BLaER1 (cell line): ENCODE data around the gene P4HTM.
"Not testable (repeated sequence)": the region's sequence is repeated elsewhere in the genome, so short reads cannot be mapped to it uniquely, and the experiment has no call there.

Experiments
- H3K27ac ChIP-seq: shearing (Covaris generic); formaldehyde crosslinking; 2 replicates; pipeline ENCODE4 v1.8.1; 2022
- H3K27me3 ChIP-seq: shearing (Covaris generic); formaldehyde crosslinking; 2 replicates; pipeline ENCODE4 v1.8.1; 2022
- H3K36me3 ChIP-seq: shearing (Covaris generic); formaldehyde crosslinking; 2 replicates; pipeline ENCODE4 v1.8.1; 2022
- H3K4me1 ChIP-seq: shearing (Covaris generic); formaldehyde crosslinking; 2 replicates; pipeline ENCODE4 v1.8.1; 2022
- H3K4me2 ChIP-seq: shearing (Covaris generic); formaldehyde crosslinking; 2 replicates; pipeline ENCODE4 v1.8.1; 2022
- H3K4me3 ChIP-seq: shearing (Covaris generic); formaldehyde crosslinking; 2 replicates; pipeline ENCODE4 v1.8.1; 2022
- H3K9ac ChIP-seq: shearing (Covaris generic); formaldehyde crosslinking; 2 replicates; pipeline ENCODE4 v1.8.1; 2022
- H3K9me3 ChIP-seq: shearing (Covaris generic); formaldehyde crosslinking; 2 replicates; pipeline ENCODE4 v1.8.1; 2022
- H4K20me1 ChIP-seq: shearing (Covaris generic); formaldehyde crosslinking; 2 replicates; pipeline ENCODE4 v1.8.1; 2022
- Cebpa-rat ChIP-seq: shearing (Covaris generic); IDR thresholded peaks from 2 replicates; pipeline ENCODE4 v1.8.1; 2022

P4HTM gene

DNA sequence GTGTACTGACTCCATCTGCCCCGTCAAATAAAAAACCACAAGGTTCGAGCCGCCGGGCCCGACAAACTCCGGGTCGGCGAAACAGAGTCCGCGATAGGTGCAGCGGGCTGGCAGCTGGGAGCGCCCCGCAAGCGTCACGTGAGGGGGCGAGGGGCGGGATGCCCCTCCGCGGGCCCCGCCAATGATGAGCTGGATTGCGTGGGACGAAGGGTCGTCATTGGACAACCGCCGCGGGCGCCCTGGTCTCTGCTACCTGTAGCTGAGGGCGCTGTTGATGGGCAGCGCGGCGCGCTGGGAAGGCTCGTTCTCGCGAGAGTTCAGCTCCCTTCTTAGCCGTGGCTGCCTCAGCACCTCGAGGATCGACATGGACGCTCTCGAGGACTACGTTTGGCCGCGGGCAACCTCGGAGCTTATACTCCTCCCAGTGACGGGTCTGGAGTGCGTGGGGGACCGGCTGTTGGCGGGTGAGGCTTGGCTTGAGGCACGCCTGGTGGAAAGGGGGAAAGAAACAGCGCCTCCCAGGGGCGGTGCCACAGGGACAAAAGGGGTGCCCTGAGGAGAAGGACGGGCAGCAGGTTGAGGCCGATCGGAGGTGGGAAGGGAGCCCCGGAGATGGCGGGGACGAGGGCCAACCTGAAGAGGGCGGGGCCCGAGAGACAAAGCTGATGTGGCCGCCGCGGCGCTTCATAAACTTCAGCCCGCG lies 17.2 kb downstream of the P4HTM start, which contains the start of gene WDR6:
TSS of gene WDR6 (plus strand) at position 324 of the 703 bp plus-strand sequence. CDS start at position 365, 41 bp downstream.
- peaks cover 32% of the 10 kb centered on the region for H3K4me1 ChIP-seq
- H3K9me3 ChIP-seq = no peaks in the 10 kb centered on the region
- H3K36me3 ChIP-seq = peaks cover 42% of the 10 kb centered on the region
- H4K20me1 ChIP-seq = peaks cover 44% of the 10 kb centered on the region
- H3K4me3 ChIP-seq = peak within 1 kb of the TSS; percentile 87
- TF ChIP-seq Cebpa-rat = no peak
- peak within 1 kb of the TSS; percentile 97 for H3K4me2 ChIP-seq
- peak within 1 kb of the TSS; percentile 98 for H3K9ac ChIP-seq
- H3K27ac ChIP-seq = peak within 1 kb of the TSS; percentile 99
- no peaks in the 10 kb centered on the region for H3K27me3 ChIP-seq

DNA sequence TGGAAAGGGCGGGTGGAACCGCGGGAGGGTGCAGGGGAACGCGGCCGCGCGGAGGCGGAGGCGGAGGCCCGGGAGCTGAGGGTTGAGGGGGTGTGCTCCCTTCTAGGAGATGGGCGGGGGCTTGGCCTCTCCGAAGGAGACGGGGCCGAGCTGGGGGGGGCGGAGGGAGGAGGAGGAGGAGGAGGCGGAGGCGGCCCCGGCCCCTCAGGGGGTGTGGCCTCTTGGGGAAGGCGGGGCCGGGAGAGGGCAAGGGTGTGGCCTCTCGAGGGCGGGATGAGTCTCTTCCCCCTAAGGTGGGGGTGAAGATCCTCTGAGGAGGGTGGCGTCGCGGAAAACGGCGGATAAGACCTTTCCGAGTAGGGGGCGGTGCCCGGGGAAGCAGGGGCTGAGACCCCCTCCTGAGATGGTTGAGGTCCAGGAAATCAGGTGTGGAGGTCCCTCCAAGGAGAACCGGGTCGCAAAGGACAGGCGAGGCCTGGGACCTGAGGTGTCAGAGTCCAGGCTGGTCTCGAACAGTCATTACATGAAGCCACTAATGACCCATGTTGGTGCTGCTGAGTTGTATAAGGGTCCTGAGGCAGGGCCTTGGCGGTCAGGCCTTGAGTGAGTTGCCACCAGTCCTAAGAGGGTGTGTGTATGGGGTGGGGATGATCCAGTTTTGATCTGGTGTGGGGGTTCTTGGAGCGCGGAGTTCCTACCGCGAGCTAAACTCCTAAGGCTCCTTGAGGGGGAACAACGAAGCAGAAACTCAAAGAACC lies 17.9 kb downstream of the P4HTM start:
- Histone ChIP-seq H3K4me2 (peak overlapping the region; percentile 97), H4K20me1 (peaks cover 51% of the 10 kb centered on the region), H3K27ac (peak overlapping the region; percentile 99)

DNA sequence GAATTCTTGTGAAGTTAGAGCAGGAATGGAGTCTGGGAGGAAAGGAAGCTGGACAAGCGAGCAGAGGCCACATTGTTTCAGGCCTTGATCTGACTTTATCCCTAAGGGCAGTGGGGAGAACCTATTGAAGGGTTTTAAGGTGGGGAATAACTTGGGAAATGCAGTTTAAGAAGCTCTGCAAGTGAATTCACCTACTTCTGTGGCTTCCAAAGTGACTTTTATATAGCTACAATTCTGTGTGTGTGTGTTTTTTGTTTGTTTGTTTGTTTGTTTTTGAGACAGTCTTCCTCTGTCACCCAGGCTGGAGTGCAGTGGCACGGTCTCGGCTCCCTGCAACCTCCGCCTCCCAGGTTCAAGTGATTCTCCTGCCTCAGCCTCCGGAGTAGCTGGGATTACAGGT lies 18.6 kb downstream of the P4HTM start:
- Histone ChIP-seq H3K4me2 (peak overlapping the region; percentile 97), H3K4me3 (peak overlapping the region; percentile 87), H4K20me1 (peaks cover 58% of the 10 kb centered on the region), H3K9ac (peak overlapping the region; percentile 98), H3K27ac (0 out of 2 replicates have a peak overlapping the region, but pooled peaks have one; percentile 99), H3K4me1 (peaks cover 44% of the 10 kb centered on the region), H3K36me3 (peaks cover 51% of the 10 kb centered on the region)
- not testable (repeated sequence) for H3K27me3 ChIP-seq, H3K9me3 ChIP-seq

More for the DNA sequence above, 17.9 kb downstream of the P4HTM start:
- peak overlapping the region; percentile 98 for H3K9ac ChIP-seq
- no peaks in the 10 kb centered on the region for H3K9me3 ChIP-seq
- peaks cover 44% of the 10 kb centered on the region for H3K36me3 ChIP-seq
- TF ChIP-seq Cebpa-rat = no peak
- peaks cover 37% of the 10 kb centered on the region for H3K4me1 ChIP-seq
- peak overlapping the region; percentile 87 for H3K4me3 ChIP-seq
- no peaks in the 10 kb centered on the region for H3K27me3 ChIP-seq

DNA sequence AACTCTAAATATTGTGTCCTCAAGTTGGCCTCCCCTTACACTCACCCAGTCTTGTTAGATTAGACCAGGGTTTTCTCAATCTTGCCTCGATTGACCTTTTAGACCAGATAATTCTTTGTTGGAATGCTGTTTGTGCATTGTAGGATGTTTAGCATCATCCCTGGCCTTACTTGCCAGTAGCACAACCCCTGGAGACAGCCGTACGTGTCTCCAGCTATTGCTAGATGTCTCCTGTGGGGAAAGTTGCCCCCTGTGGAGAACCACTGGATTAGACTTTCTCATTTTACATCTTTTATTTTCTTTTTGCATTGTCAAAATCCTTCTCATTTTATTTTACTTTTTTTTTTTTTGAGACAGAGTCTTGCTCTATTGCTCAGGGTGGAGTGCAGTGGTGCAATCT lies 19.4 kb downstream of the P4HTM start:
- H3K9ac ChIP-seq = no peak overlapping the region
- TF ChIP-seq Cebpa-rat = no peak
- H3K9me3 ChIP-seq = no peaks in the 10 kb centered on the region
- H4K20me1 ChIP-seq = peaks cover 66% of the 10 kb centered on the region
- no peak overlapping the region for H3K4me3 ChIP-seq
- no peak overlapping the region for H3K27ac ChIP-seq
- H3K36me3 ChIP-seq = peaks cover 59% of the 10 kb centered on the region
- H3K27me3 ChIP-seq = no peaks in the 10 kb centered on the region
- peaks cover 51% of the 10 kb centered on the region for H3K4me1 ChIP-seq
- peak overlapping the region; percentile 57 for H3K4me2 ChIP-seq

DNA sequence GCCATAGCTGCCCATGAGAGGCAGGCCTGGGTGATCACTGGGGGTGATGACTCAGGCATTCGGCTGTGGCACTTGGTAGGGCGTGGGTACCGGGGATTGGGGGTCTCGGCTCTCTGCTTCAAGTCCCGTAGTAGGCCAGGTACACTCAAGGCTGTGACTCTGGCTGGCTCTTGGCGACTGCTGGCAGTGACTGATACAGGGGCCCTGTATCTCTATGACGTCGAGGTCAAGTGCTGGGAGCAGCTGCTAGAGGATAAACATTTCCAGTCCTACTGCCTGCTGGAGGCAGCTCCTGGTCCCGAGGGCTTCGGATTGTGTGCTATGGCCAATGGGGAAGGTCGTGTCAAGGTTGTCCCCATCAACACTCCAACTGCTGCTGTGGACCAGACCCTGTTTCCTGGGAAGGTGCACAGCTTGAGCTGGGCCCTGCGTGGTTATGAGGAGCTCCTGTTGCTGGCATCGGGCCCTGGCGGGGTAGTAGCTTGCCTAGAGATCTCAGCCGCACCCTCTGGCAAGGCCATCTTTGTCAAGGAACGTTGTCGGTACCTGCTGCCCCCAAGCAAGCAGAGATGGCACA lies 22.5 kb downstream of the P4HTM start:
- peaks cover 97% of the 10 kb centered on the region for H4K20me1 ChIP-seq

DNA sequence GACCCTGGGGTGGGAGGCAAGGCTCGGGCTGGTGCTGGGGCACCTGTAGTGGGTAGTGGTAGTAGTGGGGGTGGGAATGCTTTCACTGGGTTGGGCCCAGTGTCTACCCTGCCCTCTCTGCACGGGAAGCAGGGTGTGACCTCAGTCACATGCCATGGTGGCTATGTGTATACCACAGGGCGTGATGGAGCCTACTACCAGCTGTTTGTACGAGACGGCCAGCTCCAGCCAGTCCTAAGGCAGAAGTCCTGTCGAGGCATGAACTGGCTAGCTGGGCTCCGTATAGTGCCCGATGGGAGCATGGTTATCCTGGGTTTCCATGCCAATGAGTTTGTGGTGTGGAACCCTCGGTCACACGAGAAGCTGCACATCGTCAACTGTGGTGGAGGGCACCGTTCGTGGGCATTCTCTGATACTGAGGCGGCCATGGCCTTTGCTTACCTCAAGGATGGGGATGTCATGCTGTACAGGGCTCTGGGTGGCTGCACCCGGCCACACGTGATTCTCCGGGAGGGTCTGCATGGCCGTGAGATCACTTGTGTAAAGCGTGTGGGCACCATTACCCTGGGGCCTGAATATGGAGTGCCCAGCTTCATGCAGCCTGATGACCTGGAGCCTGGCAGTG lies 23.2 kb downstream of the P4HTM start:
- no peak overlapping the region for H3K4me3 ChIP-seq
- H3K27ac ChIP-seq = no peak overlapping the region
- peaks cover 60% of the 10 kb centered on the region for H3K4me1 ChIP-seq
- peaks cover 95% of the 10 kb centered on the region for H4K20me1 ChIP-seq
- TF ChIP-seq Cebpa-rat = no peak
- H3K9me3 ChIP-seq = no peaks in the 10 kb centered on the region
- no peaks in the 10 kb centered on the region for H3K27me3 ChIP-seq
- H3K4me2 ChIP-seq = no peak overlapping the region; the same call in 1 of the 2 replicates
- H3K36me3 ChIP-seq = peaks cover 78% of the 10 kb centered on the region
- H3K9ac ChIP-seq = no peak overlapping the region

More for the DNA sequence above, 22.5 kb downstream of the P4HTM start:
- Histone ChIP-seq H3K4me1 (peaks cover 62% of the 10 kb centered on the region), H3K4me3 (no peak overlapping the region), H3K4me2 (no peak overlapping the region), H3K27ac (no peak overlapping the region), H3K9me3 (no peaks in the 10 kb centered on the region), H3K27me3 (no peaks in the 10 kb centered on the region), H3K9ac (no peak overlapping the region), H3K36me3 (peaks cover 78% of the 10 kb centered on the region)
- no peak for TF ChIP-seq Cebpa-rat

DNA sequence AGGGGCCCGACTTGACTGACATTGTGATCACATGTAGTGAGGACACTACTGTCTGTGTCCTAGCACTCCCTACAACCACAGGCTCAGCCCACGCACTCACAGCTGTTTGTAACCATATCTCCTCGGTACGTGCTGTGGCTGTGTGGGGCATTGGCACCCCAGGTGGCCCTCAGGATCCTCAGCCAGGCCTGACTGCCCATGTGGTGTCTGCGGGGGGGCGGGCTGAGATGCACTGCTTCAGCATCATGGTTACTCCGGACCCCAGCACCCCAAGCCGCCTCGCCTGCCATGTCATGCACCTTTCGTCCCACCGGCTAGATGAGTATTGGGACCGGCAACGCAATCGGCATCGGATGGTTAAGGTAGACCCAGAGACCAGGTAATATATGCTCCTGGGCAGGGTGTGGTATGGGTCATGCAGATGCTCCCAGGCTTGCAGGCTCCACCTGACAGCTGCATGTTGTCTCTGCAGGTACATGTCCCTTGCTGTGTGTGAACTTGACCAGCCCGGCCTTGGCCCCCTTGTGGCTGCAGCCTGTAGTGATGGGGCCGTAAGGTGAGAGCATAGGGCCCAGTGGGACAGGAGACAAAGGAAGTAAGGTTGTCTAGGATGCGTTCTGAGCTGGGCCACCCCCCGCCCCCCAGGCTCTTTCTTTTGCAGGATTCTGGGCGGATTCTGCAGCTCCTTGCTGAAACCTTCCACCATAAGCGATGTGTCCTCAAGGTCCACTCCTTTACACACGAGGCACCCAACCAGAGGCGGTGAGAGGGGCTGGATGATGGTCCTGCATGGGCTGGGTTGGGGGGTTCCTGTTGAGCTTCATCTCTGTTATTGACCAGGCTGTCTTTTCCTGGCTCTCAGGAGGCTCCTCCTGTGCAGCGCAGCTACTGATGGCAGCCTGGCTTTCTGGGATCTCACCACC lies 24.0 kb downstream of the P4HTM start:
- Histone ChIP-seq H3K36me3 (peaks cover 78% of the 10 kb centered on the region), H3K27me3 (no peaks in the 10 kb centered on the region), H3K27ac (no peak overlapping the region), H4K20me1 (peaks cover 87% of the 10 kb centered on the region), H3K9ac (no peak overlapping the region), H3K9me3 (no peaks in the 10 kb centered on the region), H3K4me2 (peak overlapping the region; percentile 17; the same call in 1 of the 2 replicates), H3K4me3 (no peak overlapping the region), H3K4me1 (peaks cover 56% of the 10 kb centered on the region)
- TF ChIP-seq Cebpa-rat = no peak

DNA sequence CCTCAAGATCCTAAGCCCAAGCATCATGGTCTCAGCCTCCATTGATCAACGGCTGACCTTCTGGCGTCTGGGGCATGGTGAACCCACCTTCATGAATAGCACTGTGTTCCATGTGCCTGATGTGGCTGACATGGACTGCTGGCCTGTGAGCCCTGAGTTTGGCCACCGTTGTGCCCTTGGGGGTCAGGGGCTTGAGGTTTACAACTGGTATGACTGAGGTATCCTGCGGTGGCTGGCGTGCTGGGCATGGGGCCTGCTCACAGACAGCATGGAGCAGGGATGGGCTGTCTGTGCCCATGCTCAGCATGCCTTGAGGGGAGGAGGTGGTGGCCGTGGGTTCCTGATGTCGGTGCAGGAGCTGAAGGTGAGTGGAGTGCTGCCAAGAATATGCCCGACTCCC lies 25.0 kb downstream of the P4HTM start:
- no peak overlapping the region for H3K9ac ChIP-seq
- peaks cover 77% of the 10 kb centered on the region for H4K20me1 ChIP-seq

DNA sequence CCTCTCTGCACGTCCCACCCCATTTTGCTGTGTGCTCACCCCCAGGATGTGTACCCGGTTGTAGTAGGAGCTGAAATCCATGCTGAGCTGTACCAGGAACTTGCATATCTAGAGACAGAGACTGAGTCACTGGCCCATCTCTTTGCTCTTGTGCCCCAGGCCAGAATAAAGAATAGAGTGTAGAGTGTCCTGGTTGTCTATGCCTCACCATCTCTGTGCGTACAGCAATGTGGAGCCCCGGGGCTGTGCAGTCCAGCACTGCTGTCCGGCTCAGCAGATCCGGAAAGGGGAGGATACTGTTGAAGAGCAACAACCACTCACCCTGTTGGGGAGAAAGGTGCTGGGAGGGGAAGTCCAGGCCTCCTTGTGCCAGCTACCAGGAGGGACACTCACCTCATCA lies 25.7 kb downstream of the P4HTM start:
- Histone ChIP-seq H3K4me1 (peaks cover 52% of the 10 kb centered on the region), H3K9ac (no peak overlapping the region), H3K27ac (no peak overlapping the region), H3K9me3 (no peaks in the 10 kb centered on the region), H3K4me3 (no peak overlapping the region), H3K27me3 (no peaks in the 10 kb centered on the region), H3K4me2 (no peak overlapping the region), H3K36me3 (peaks cover 62% of the 10 kb centered on the region), H4K20me1 (peaks cover 70% of the 10 kb centered on the region)
- no peak for TF ChIP-seq Cebpa-rat

More for the DNA sequence above, 25.0 kb downstream of the P4HTM start:
- Histone ChIP-seq H3K27me3 (no peaks in the 10 kb centered on the region), H3K9me3 (no peaks in the 10 kb centered on the region), H3K4me1 (peaks cover 53% of the 10 kb centered on the region), H3K4me2 (no peak overlapping the region), H3K27ac (no peak overlapping the region), H3K36me3 (peaks cover 69% of the 10 kb centered on the region), H3K4me3 (no peak overlapping the region)
- no peak for TF ChIP-seq Cebpa-rat
